SK-N-MC (cell line): Measurements from ENCODE around the gene CAMK2N1.

Source experiments
- DNase-seq: peaks from one replicate; pipeline ENCODE4 v3.0.0-alpha.2; 2011; ENCODE audit warnings: low read depth, low spot score
- H3K27ac ChIP-seq: fragments of 200-600 bp; sonication (generic); 2 replicates; pipeline ENCODE4 v1.5.1; 2016; ENCODE audit warnings: mixed run types
- H3K36me3 ChIP-seq: fragments of 200-600 bp; sonication (generic); 2 replicates; pipeline ENCODE4 v1.6.1; 2017; ENCODE audit warnings: antibody characterized with exemption, low read length, mixed read lengths; ENCODE audit not compliant: insufficient read depth
- H3K4me3 ChIP-seq: fragments of 200-600 bp; sonication (generic); 2 replicates; pipeline ENCODE4 v1.5.1; 2016
- H3K9ac ChIP-seq: fragments of 200-600 bp; sonication (generic); 2 replicates; pipeline ENCODE4 v1.8.0; 2017; ENCODE audit warnings: mixed run types, mixed read lengths; ENCODE audit not compliant: insufficient read length
- H3K9me3 ChIP-seq: fragments of 200-600 bp; sonication (generic); 2 replicates; pipeline ENCODE4 v1.6.1; 2017; ENCODE audit warnings: low read depth, mild to moderate bottlenecking, antibody characterized with exemption, low read length, moderate library complexity, mixed read lengths
- EZH2 ChIP-seq: fragments of 200-600 bp; sonication (generic); IDR thresholded peaks from one replicate; pipeline ENCODE4 v1.6.1; 2017; ENCODE audit warnings: antibody characterized with exemption
- FOXP2 ChIP-seq: optimal IDR thresholded peaks from 2 replicates; pipeline ENCODE3; 2011; ENCODE audit warnings: mild to moderate bottlenecking, moderate library complexity; ENCODE audit not compliant: insufficient read depth; ENCODE audit errors: extremely low read length, control extremely low read depth
- POLR2AphosphoS5 ChIP-seq: IDR thresholded peaks from 2 replicates; pipeline ENCODE4 v1.6.1; 2012; ENCODE audit warnings: mild to moderate bottlenecking, low read depth, low read length, borderline replicate concordance

The CAMK2N1 gene

GRCh38 chr1:20463502-20463901 lies 22.5 kb downstream of the CAMK2N1 start:
- Histone ChIP-seq H3K27ac (no peak overlapping the region), H3K9me3 (no peaks in the 10 kb centered on the region), H3K4me3 (no peak overlapping the region), H3K9ac (no peak overlapping the region), H3K36me3 (no peaks in the 10 kb centered on the region)
- DNase-seq: no peak
- TF ChIP-seq FOXP2: no peak

- Histone ChIP-seq H3K9ac (no peak overlapping the region), H3K9me3 (no peaks in the 10 kb centered on the region), H3K27ac (no peak overlapping the region), H3K36me3 (no peaks in the 10 kb centered on the region), H3K4me3 (no peak overlapping the region)
- DNase-seq: no peak
- TF ChIP-seq POLR2AphosphoS5: no peak
- TF ChIP-seq FOXP2: no peak
- no peak for TF ChIP-seq EZH2
Observed at GRCh38 chr1:20462397-20462796, 23.6 kb downstream of the CAMK2N1 start.

- TF ChIP-seq FOXP2 (no peak), EZH2 (no peak), POLR2AphosphoS5 (no peak)
- no peak overlapping the region for H3K27ac ChIP-seq
- DNase-seq: no peak
- no peaks in the 10 kb centered on the region for H3K36me3 ChIP-seq
- H3K4me3 ChIP-seq: no peak overlapping the region
- H3K9ac ChIP-seq: no peak overlapping the region
- no peaks in the 10 kb centered on the region for H3K9me3 ChIP-seq
Observed at GRCh38 chr1:20458717-20459116, 27.3 kb downstream of the CAMK2N1 start.

GRCh38 chr1:20454004-20454403 lies 32.0 kb downstream of the CAMK2N1 start:
- no peaks in the 10 kb centered on the region for H3K9me3 ChIP-seq
- H3K4me3 ChIP-seq: no peak overlapping the region
- H3K27ac ChIP-seq: no peak overlapping the region
- H3K9ac ChIP-seq: no peak overlapping the region
- DNase-seq: no peak
- no peaks in the 10 kb centered on the region for H3K36me3 ChIP-seq
- no peak for TF ChIP-seq POLR2AphosphoS5
- TF ChIP-seq EZH2: no peak
- no peak for TF ChIP-seq FOXP2

GRCh38 chr1:20449735-20450311 lies 36.2 kb downstream of the CAMK2N1 start:
- TF ChIP-seq FOXP2: no peak
- no peak for TF ChIP-seq POLR2AphosphoS5
- Histone ChIP-seq H3K9ac (no peak overlapping the region), H3K36me3 (no peaks in the 10 kb centered on the region), H3K4me3 (no peak overlapping the region), H3K9me3 (no peaks in the 10 kb centered on the region), H3K27ac (no peak overlapping the region)
- no peak for DNase-seq

GRCh38 chr1:20448671-20449071 lies 37.3 kb downstream of the CAMK2N1 start:
- no peaks in the 10 kb centered on the region for H3K36me3 ChIP-seq
- no peaks in the 10 kb centered on the region for H3K9me3 ChIP-seq
- TF ChIP-seq POLR2AphosphoS5 (no peak), FOXP2 (no peak), EZH2 (no peak)
- no peak overlapping the region for H3K9ac ChIP-seq
- no peak for DNase-seq
- no peak overlapping the region for H3K4me3 ChIP-seq
- no peak overlapping the region for H3K27ac ChIP-seq

DNA sequence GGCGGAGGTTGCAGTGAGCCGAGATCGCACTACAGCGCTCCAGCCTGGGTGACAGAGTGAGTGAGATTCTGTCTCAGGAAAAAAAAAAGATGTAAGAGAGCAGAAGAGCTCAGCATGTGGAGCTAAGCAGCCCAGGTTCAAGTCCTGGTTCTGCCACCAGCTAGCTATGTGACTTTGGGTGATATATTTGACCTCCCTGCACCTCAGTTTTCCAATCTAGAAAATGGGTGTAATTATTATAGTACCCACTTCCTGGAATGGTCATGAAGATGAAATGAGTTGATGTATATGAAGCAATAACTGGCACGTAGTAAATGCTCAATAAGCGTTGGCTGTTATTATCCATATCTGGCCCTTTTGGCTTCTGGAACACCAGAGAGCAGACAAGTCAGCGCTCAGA lies 38.2 kb downstream of the CAMK2N1 start:
- H3K9ac ChIP-seq: no peak overlapping the region
- TF ChIP-seq POLR2AphosphoS5 (no peak), FOXP2 (no peak), EZH2 (no peak)
- H3K27ac ChIP-seq: no peak overlapping the region
- H3K36me3 ChIP-seq: no peaks in the 10 kb centered on the region
- H3K9me3 ChIP-seq: no peaks in the 10 kb centered on the region
- H3K4me3 ChIP-seq: no peak overlapping the region
- no peak for DNase-seq

DNA sequence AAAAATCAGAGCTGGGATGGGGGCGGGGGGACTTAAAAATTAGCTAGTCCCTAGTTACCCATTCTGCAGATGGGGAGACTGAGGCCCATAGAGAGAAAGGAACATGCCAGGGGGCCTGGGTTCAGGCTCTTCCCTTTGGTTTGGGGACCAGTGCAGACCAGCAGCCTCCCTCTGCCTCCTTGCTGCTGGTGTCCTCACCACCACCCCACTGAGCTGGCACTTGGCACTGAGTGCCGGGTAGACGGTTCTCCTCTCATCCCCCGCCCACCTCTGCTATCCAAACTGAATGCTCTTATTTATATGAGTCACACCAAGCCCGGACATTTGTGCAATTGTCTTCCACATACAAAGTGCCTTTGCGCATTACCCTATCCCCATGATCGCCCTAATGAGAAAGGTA lies 39.2 kb downstream of the CAMK2N1 start:
- Histone ChIP-seq H3K9me3 (no peaks in the 10 kb centered on the region), H3K36me3 (no peaks in the 10 kb centered on the region), H3K4me3 (no peak overlapping the region), H3K9ac (no peak overlapping the region), H3K27ac (no peak overlapping the region)
- TF ChIP-seq EZH2 (no peak), FOXP2 (no peak), POLR2AphosphoS5 (no peak)
- DNase-seq: no peak

DNA sequence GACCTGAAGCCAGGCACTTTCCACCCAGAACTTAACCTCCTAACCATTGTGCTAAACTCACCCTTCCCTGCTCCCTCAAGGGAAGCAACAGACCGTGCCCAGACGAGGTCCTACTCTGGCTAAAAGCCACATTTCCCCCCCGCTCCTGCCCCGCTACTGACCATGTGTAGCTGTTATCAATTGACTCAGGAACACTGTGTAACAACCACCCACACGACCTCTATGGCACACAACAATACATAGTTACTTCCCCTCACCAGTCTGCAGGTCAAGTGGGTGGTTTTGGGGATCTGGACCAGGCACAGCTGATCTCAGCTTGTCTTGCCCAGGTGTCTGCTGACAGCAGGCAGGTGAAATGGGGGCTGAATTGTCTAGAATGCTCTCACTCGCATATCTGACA lies 40.1 kb downstream of the CAMK2N1 start:
- Histone ChIP-seq H3K27ac (no peak overlapping the region), H3K36me3 (no peaks in the 10 kb centered on the region), H3K4me3 (no peak overlapping the region), H3K9ac (no peak overlapping the region), H3K9me3 (no peaks in the 10 kb centered on the region)
- no peak for DNase-seq
- TF ChIP-seq FOXP2 (no peak), POLR2AphosphoS5 (no peak), EZH2 (no peak)
